ENCODE measurements around the gene MPRIP.
A peak's percentile ranks its signal among the peaks of the same experiment; 100 is the strongest.

The MPRIP gene

DNA sequence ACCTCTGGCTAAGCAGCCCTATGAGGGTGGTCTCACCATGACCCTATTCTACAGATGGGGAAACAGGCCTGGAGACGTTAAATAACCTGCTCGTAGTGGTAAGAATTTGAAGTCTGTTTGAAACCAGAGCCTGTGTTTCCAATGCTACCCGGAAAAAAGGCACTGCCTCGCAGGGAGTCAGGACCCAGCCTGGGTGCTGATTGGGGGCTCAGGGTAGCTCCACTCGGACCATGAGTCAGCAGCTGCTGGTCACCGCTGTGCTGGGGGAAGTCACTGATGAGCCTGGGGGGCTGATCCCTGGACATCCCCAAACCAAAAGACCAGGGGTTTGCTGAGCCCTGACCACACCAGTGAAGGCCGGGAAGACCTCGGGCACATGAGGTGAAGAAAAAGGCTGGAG is 173.3 kb downstream of the MPRIP start:
- Histone ChIP-seq H3K9ac (ENCODE audit: low read depth, low read length) (no peak overlapping the region), H3K4me1 (ENCODE audit: insufficient read depth, low read length) (no peaks in the 10 kb centered on the region), H3K36me3 (ENCODE audit: insufficient read depth, low read length) (peaks cover 79% of the 10 kb centered on the region), H3K4me3 (ENCODE audit: low read depth in 1 of 2, low read length in 2 of 2) (no peak overlapping the region), H3K27me3 (ENCODE audit: insufficient read depth, low read length, poor library complexity) (no peaks in the 10 kb centered on the region), H2AFZ (ENCODE audit: low read depth, low read length) (no peak overlapping the region), H3K9me3 (ENCODE audit: insufficient read depth, low read length, severe bottlenecking) (no peaks in the 10 kb centered on the region), H3K79me2 (ENCODE audit: insufficient read depth, low read length) (no peaks in the 10 kb centered on the region), H3K4me2 (ENCODE audit: insufficient read depth, low read length) (no peak overlapping the region), H3K27ac (ENCODE audit: low read length) (no peak overlapping the region), H4K20me1 (ENCODE audit: insufficient read depth, low read length) (peaks cover 12% of the 10 kb centered on the region; the same call in 1 of the 2 replicates)
- DNase-seq (no peak), ATAC-seq (ENCODE audit: insufficient read depth, low read depth) (no peak)
- no peak for TF ChIP-seq EZH2 (IDR thresholded peaks at IDR 0.05; ENCODE audit: borderline replicate concordance, low read depth, low read length, severe bottlenecking)
- TF ChIP-seq, protein P1, sequence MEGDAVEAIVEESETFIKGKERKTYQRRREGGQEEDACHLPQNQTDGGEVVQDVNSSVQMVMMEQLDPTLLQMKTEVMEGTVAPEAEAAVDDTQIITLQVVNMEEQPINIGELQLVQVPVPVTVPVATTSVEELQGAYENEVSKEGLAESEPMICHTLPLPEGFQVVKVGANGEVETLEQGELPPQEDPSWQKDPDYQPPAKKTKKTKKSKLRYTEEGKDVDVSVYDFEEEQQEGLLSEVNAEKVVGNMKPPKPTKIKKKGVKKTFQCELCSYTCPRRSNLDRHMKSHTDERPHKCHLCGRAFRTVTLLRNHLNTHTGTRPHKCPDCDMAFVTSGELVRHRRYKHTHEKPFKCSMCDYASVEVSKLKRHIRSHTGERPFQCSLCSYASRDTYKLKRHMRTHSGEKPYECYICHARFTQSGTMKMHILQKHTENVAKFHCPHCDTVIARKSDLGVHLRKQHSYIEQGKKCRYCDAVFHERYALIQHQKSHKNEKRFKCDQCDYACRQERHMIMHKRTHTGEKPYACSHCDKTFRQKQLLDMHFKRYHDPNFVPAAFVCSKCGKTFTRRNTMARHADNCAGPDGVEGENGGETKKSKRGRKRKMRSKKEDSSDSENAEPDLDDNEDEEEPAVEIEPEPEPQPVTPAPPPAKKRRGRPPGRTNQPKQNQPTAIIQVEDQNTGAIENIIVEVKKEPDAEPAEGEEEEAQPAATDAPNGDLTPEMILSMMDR (IDR thresholded peaks at IDR 0.05; ENCODE audit: borderline replicate concordance, extremely low read depth, low read length, poor library complexity, severe bottlenecking): no peak

DNA sequence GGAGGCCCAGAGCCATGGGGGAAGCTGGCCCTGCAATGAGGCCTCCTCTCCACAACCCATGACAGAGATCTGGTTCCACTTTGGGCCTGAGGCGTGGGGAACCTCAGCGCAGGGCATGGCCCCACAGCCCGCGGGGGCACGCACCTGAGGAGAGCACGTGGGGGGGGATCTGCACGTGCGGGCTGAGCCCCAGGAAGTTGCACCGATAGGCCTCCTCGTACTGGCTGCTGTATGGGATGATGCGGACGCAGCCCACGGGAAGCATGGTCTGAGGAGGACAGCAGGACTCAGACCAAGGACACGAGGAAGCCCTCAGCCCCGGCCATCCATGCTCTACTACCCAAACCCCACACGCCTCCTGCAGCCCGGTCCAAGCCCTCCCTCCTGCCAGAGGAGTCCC is 174.0 kb downstream of the MPRIP start:
- H3K4me1 ChIP-seq (ENCODE audit: insufficient read depth, low read length): no peaks in the 10 kb centered on the region
- DNase-seq (no peak), ATAC-seq (ENCODE audit: insufficient read depth, low read depth) (no peak)
- H3K4me3 ChIP-seq (ENCODE audit: low read depth in 1 of 2, low read length in 2 of 2): no peak overlapping the region
- no peak overlapping the region for H2AFZ ChIP-seq (ENCODE audit: low read depth, low read length)
- H3K36me3 ChIP-seq (ENCODE audit: insufficient read depth, low read length): peaks cover 84% of the 10 kb centered on the region
- H3K9ac ChIP-seq (ENCODE audit: low read depth, low read length): no peak overlapping the region
- H3K9me3 ChIP-seq (ENCODE audit: insufficient read depth, low read length, severe bottlenecking): no peaks in the 10 kb centered on the region
- no peak overlapping the region for H3K27ac ChIP-seq (ENCODE audit: low read length)
- H3K79me2 ChIP-seq (ENCODE audit: insufficient read depth, low read length): no peaks in the 10 kb centered on the region
- H3K4me2 ChIP-seq (ENCODE audit: insufficient read depth, low read length): no peak overlapping the region
- peaks cover 13% of the 10 kb centered on the region for H4K20me1 ChIP-seq (ENCODE audit: insufficient read depth, low read length)
- H3K27me3 ChIP-seq (ENCODE audit: insufficient read depth, low read length, poor library complexity): no peaks in the 10 kb centered on the region
- TF ChIP-seq EZH2 (IDR thresholded peaks at IDR 0.05; ENCODE audit: borderline replicate concordance, low read depth, low read length, severe bottlenecking): no peak
- TF ChIP-seq, protein P1 (IDR thresholded peaks at IDR 0.05; ENCODE audit: borderline replicate concordance, extremely low read depth, low read length, poor library complexity, severe bottlenecking): no peak

DNA sequence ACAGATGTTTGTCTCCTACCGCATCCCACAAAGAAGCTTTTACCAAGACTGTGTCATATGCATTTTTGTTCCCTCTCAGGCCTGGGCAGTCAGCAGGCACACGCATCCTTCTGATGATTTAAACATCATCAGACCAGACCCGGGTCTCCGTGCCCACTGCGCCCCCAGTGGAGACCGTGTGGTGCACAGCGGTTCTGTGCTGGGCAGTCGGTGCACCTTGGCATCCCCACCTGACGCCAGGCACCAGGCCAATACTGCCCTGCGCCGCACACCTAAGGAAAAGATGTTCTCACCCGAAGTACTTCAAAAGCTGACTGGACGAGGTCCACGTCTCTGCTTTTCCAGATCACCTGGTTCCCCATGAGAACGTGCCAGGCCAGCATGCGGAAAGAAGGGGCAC is 174.5 kb downstream of the MPRIP start:
- no peaks in the 10 kb centered on the region for H3K4me1 ChIP-seq (ENCODE audit: insufficient read depth, low read length)
- no peak overlapping the region for H2AFZ ChIP-seq (ENCODE audit: low read depth, low read length)
- DNase-seq (no peak), ATAC-seq (ENCODE audit: insufficient read depth, low read depth) (no peak)
- no peak overlapping the region for H3K9ac ChIP-seq (ENCODE audit: low read depth, low read length)
- H3K9me3 ChIP-seq (ENCODE audit: insufficient read depth, low read length, severe bottlenecking): no peaks in the 10 kb centered on the region
- H3K4me3 ChIP-seq (ENCODE audit: low read depth in 1 of 2, low read length in 2 of 2): no peak overlapping the region
- no peak overlapping the region for H3K4me2 ChIP-seq (ENCODE audit: insufficient read depth, low read length)
- H4K20me1 ChIP-seq (ENCODE audit: insufficient read depth, low read length): peaks cover 13% of the 10 kb centered on the region
- no peak overlapping the region for H3K27ac ChIP-seq (ENCODE audit: low read length)
- no peaks in the 10 kb centered on the region for H3K79me2 ChIP-seq (ENCODE audit: insufficient read depth, low read length)
- H3K27me3 ChIP-seq (ENCODE audit: insufficient read depth, low read length, poor library complexity): no peaks in the 10 kb centered on the region
- TF ChIP-seq EZH2 (IDR thresholded peaks at IDR 0.05; ENCODE audit: borderline replicate concordance, low read depth, low read length, severe bottlenecking): no peak
- TF ChIP-seq, protein P1 (IDR thresholded peaks at IDR 0.05; ENCODE audit: borderline replicate concordance, extremely low read depth, low read length, poor library complexity, severe bottlenecking): peak; percentile 29
- peaks cover 85% of the 10 kb centered on the region for H3K36me3 ChIP-seq (ENCODE audit: insufficient read depth, low read length)

DNA sequence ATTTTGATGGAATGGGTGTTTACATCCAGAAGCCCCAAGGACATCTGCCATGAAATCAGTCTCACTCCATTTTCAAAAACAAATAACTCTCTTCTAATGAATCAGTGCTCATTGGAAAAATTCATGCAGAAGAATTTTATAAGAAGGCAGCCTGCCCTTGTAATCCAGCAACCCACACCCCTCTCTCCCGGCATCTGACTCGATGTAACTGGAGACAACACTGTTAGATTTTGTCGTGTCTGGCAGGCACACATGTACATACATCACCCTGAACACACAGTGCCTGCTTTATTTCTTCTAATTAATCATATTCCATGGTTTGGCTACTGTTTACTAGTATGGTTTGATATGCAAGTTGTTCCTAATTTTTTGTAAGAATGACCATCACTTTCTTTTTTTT is 175.7 kb downstream of the MPRIP start:
- DNase-seq (no peak), ATAC-seq (ENCODE audit: insufficient read depth, low read depth) (no peak)
- Histone ChIP-seq H3K9ac (ENCODE audit: low read depth, low read length) (no peak overlapping the region), H3K79me2 (ENCODE audit: insufficient read depth, low read length) (no peaks in the 10 kb centered on the region), H3K27me3 (ENCODE audit: insufficient read depth, low read length, poor library complexity) (no peaks in the 10 kb centered on the region), H3K27ac (ENCODE audit: low read length) (no peak overlapping the region), H3K4me1 (ENCODE audit: insufficient read depth, low read length) (no peaks in the 10 kb centered on the region), H4K20me1 (ENCODE audit: insufficient read depth, low read length) (peaks cover 13% of the 10 kb centered on the region), H3K36me3 (ENCODE audit: insufficient read depth, low read length) (peaks cover 89% of the 10 kb centered on the region), H3K4me2 (ENCODE audit: insufficient read depth, low read length) (no peak overlapping the region), H2AFZ (ENCODE audit: low read depth, low read length) (no peak overlapping the region), H3K9me3 (ENCODE audit: insufficient read depth, low read length, severe bottlenecking) (no peaks in the 10 kb centered on the region), H3K4me3 (ENCODE audit: low read depth in 1 of 2, low read length in 2 of 2) (no peak overlapping the region)
- TF ChIP-seq EZH2 (IDR thresholded peaks at IDR 0.05; ENCODE audit: borderline replicate concordance, low read depth, low read length, severe bottlenecking): no peak
- TF ChIP-seq, protein P1 (IDR thresholded peaks at IDR 0.05; ENCODE audit: borderline replicate concordance, extremely low read depth, low read length, poor library complexity, severe bottlenecking): no peak

Measured in DND-41 (cell line).